Glutamatergic neuron (in vitro differentiated cells): ENCODE data around the gene VAPA. TPM values are rescaled to one million over a fixed set of nuclear protein-coding genes. Genes with fewer than 3 reads are reported as not detected.

ENCODE experiments used
- DNase-seq: peaks from one replicate; pipeline ENCODE4 v3.0.0; 2022
- H3K27ac Mint-ChIP-seq: one replicate; pipeline ENCODE4 v1.8.0; 2020; ENCODE audit warnings: mild to moderate bottlenecking, mixed read lengths, inconsistent platforms; ENCODE audit not compliant: unreplicated experiment
- H3K27me3 Mint-ChIP-seq: one replicate; pipeline ENCODE4 v1.8.0; 2020; ENCODE audit warnings: mild to moderate bottlenecking, moderate library complexity, mixed read lengths, inconsistent platforms; ENCODE audit not compliant: unreplicated experiment
- H3K36me3 Mint-ChIP-seq: one replicate; pipeline ENCODE4 v1.8.0; 2020; ENCODE audit warnings: mild to moderate bottlenecking, mixed read lengths, inconsistent platforms; ENCODE audit not compliant: unreplicated experiment
- H3K4me1 Mint-ChIP-seq: one replicate; pipeline ENCODE4 v1.8.0; 2020; ENCODE audit warnings: mild to moderate bottlenecking, low read depth, mixed read lengths, inconsistent platforms; ENCODE audit not compliant: unreplicated experiment
- H3K4me3 Mint-ChIP-seq: one replicate; pipeline ENCODE4 v1.8.0; 2020; ENCODE audit warnings: mild to moderate bottlenecking, mixed read lengths, inconsistent platforms; ENCODE audit not compliant: unreplicated experiment
- H3K9me3 Mint-ChIP-seq: one replicate; pipeline ENCODE4 v1.8.0; 2020; ENCODE audit warnings: mild to moderate bottlenecking, moderate library complexity, mixed read lengths, inconsistent platforms; ENCODE audit not compliant: unreplicated experiment
- CTCF ChIP-seq: fragments of 200-600 bp; sonication (generic); IDR thresholded peaks from one replicate; pipeline ENCODE4 v1.5.0; 2021; ENCODE audit not compliant: partially characterized antibody, unreplicated experiment
- total RNA-seq: library from RNA; stranded (reverse); fragmentation: NEBNext Ultra II Directional; extraction: Animal tissue kit (Norgen Biotek cat#: 25700); gene quantifications from one replicate; pipeline ENCODE4 v1.2.1, GENCODE V29; 2021; ENCODE audit not compliant: unreplicated experiment

VAPA gene
- total RNA-seq, 1 donor from 2014 or later = 187 TPM

- no peak for TF ChIP-seq CTCF
- peaks cover 2% of the 10 kb centered on the region for H3K27me3 Mint-ChIP-seq
- H3K4me3 Mint-ChIP-seq = no peak overlapping the region
- no peak for DNase-seq
- peaks cover 2% of the 10 kb centered on the region for H3K9me3 Mint-ChIP-seq
- H3K4me1 Mint-ChIP-seq = peaks cover 18% of the 10 kb centered on the region
- no peak overlapping the region for H3K27ac Mint-ChIP-seq
- no peaks in the 10 kb centered on the region for H3K36me3 Mint-ChIP-seq
Observed at GRCh38 chr18:9934274-9934673, 20.5 kb downstream of the VAPA start.

- Mint-ChIP-seq H3K27me3 (peaks cover 2% of the 10 kb centered on the region), H3K27ac (no peak overlapping the region), H3K4me1 (peaks cover 30% of the 10 kb centered on the region), H3K9me3 (peaks cover 5% of the 10 kb centered on the region), H3K36me3 (no peaks in the 10 kb centered on the region), H3K4me3 (no peak overlapping the region)
- no peak for DNase-seq
- TF ChIP-seq CTCF = no peak
Observed at GRCh38 chr18:9941103-9941502, 27.3 kb downstream of the VAPA start.

GRCh38 chr18:9941660-9942059, 27.8 kb downstream of the VAPA start:
- no peak for DNase-seq
- no peak overlapping the region for H3K27ac Mint-ChIP-seq
- H3K4me3 Mint-ChIP-seq = no peak overlapping the region
- no peak for TF ChIP-seq CTCF
- peaks cover 5% of the 10 kb centered on the region for H3K9me3 Mint-ChIP-seq
- no peaks in the 10 kb centered on the region for H3K36me3 Mint-ChIP-seq
- H3K27me3 Mint-ChIP-seq = peaks cover 2% of the 10 kb centered on the region
- peaks cover 29% of the 10 kb centered on the region for H3K4me1 Mint-ChIP-seq

- no peaks in the 10 kb centered on the region for H3K36me3 Mint-ChIP-seq
- peaks cover 5% of the 10 kb centered on the region for H3K9me3 Mint-ChIP-seq
- TF ChIP-seq CTCF = no peak
- peaks cover 2% of the 10 kb centered on the region for H3K27me3 Mint-ChIP-seq
- H3K4me3 Mint-ChIP-seq = no peak overlapping the region
- H3K27ac Mint-ChIP-seq = peak overlapping the region; percentile 84
- no peak for DNase-seq
- peaks cover 29% of the 10 kb centered on the region for H3K4me1 Mint-ChIP-seq
Observed at GRCh38 chr18:9943311-9943710, 29.5 kb downstream of the VAPA start.

- peak overlapping the region; percentile 63 for H3K27ac Mint-ChIP-seq
- H3K4me3 Mint-ChIP-seq = no peak overlapping the region
- H3K27me3 Mint-ChIP-seq = peaks cover 2% of the 10 kb centered on the region
- H3K9me3 Mint-ChIP-seq = peaks cover 5% of the 10 kb centered on the region
- H3K4me1 Mint-ChIP-seq = peaks cover 29% of the 10 kb centered on the region
- no peak for TF ChIP-seq CTCF
- DNase-seq = no peak
- no peaks in the 10 kb centered on the region for H3K36me3 Mint-ChIP-seq
Observed at GRCh38 chr18:9944805-9945204, 31.0 kb downstream of the VAPA start.
